Fibroblast of gingiva (primary cell): ENCODE results near the gene INTS11.
"Not testable (repeated sequence)": the region's sequence is repeated elsewhere in the genome, so short reads cannot be mapped to it uniquely, and the experiment has no call there.

Source experiments
- DNase-seq: peaks from one replicate; pipeline ENCODE4 v3.0.0-alpha.2; 2011; ENCODE audit warnings: low read depth

The INTS11 gene

DNA sequence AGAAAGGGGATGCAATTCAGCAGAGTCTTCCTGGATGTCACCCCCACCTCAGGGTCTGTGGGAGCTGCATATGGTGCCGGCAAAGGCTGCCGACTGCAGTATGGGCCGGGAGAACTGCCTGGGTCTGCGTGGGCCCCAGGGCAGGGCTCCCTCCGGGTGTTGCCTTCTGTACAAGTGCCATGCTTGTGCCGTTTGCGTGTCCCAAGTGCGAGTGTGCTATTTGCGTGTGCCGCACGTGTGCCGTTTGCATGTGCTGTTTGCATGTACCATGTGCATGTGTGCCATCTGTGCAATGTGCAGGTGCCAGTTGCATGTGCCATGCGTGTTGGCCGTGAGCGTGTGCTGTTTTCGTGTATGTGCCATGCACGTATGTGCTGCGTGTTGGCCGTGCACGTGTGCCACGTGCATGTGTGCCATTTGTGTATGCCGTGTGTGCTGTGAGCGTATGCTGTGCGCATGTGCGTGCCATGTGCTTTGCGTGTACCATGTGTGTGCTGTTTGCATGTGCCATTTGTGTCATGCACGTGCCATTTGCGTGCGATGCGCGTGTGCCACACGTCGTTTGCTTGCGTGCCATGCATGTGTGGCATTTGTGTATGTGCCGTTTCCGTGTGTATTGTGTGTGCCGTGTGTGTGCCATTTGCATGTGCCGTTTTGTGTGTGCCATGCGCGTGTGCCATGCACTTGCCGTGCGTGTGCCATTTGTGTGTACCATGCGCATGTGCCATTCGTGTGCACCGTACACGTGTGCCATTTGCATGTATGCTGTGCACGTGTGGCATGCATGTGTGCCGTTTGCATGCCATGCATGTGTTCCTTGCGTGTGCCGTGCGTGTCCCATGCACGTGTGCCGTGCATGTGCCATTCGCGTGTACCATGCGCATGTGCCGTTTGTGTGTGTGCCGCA is 5.1 kb upstream of the INTS11 start:
- no peak for DNase-seq

DNA sequence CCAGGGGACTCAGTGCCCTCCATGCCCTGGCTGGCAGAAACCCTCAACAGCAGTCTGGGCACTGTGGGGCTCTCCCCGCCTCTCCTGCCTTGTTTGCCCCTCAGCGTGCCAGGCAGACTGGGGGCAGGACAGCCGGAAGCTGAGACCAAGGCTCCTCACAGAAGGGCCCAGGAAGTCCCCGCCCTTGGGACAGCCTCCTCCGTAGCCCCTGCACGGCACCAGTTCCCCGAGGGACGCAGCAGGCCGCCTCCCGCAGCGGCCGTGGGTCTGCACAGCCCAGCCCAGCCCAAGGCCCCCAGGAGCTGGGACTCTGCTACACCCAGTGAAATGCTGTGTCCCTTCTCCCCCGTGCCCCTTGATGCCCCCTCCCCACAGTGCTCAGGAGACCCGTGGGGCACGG is 3.8 kb upstream of the INTS11 start:
- DNase-seq: no peak

DNA sequence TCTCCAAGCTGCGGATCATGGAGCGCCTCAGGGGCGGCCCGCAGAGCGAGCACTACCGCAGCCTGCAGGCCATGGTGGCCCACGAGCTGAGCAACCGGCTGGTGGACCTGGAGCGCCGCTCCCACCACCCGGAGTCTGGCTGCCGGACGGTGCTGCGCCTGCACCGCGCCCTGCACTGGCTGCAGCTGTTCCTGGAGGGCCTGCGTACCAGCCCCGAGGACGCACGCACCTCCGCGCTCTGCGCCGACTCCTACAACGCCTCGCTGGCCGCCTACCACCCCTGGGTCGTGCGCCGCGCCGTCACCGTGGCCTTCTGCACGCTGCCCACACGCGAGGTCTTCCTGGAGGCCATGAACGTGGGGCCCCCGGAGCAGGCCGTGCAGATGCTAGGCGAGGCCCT is 2.8 kb upstream of the INTS11 start:
- DNase-seq: no peak

DNA sequence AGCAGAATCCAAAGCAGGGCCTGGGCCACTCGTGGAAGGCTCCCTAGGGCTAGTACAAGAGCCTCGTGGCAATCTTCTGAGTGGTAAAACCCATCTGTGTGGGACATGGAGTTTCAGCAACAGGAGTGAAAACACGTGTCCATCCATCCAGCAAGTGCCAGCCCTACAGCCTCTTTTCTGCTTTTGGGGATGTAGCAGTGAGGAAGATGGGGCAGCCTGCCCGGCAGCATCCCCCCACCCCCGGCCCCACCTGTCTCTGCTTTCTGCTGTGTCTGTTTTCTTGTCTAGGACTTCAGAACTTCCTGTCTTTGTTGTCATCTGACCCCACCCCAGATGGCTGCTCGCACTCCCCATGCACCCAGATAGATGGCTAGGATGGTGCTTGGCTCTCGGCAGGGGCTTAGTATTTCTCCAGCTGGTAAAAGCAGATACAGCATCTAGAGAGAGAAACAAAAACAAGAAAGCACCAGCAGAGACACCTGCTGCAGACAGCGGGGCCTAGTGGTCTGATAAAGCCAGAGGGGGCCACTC is 1.7 kb upstream of the INTS11 start:
- no peak for DNase-seq

DNA sequence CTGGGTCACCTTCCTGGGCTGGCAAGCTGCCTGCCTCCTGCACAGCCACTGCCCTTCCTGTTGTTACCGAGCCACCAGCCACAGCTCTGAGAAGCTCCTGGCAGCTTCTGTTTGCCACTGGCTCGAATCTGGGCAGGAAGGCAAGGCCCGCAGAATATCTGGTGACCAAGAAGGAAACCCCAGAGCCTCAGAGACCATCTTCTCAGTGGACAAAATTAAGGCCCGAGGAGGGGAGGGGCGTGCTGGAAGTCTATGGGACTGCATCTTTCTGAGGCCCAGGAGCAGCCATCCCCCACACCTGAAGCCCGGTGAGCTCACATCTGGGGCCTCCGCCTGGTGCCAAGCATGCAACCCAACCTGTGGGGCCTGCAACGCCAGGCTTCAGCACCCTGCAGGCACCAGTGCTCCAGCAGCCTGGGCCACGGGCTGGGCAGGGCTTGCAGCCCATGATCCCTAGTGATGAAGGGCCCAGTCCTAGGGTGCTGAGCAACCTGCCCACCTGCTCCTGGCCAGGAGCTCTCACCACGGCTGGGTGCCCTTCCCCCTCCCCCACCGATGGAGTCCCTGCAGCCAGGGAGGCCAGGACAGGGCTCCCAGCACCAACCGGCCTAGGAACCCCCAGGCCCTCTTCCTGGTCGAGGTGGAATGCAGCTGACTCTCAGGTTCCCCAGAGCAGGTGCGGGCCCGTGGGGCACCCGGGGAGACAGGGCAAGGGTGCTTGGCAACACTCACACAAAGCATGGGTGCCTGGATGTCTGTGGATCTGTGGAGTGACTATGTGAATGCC is 1.0 kb upstream of the INTS11 start:
- DNase-seq: no peak

DNA sequence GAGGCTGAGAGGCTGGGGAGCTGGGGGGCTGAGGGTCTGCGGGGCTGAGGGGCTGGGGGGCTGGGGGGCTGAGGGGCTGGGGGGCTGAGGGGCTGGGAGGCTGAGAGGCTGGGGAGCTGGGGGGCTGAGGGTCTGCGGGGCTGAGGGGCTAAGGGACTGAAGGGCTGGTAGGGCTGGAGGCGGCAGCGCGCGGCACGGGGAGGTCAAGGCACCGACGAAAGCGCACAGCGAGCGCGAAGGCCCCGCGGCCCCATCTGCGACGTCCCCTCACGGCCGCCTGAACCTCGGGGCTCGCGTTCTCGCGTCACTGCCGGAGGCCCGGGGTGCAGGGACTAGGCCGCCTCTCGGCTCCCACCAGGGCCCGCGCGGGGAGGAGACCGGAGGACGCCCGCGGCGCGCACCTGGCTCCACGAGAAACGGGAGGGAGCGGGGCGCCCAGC is 356 bp downstream of the INTS11 start:
- DNase-seq: no peak

DNA sequence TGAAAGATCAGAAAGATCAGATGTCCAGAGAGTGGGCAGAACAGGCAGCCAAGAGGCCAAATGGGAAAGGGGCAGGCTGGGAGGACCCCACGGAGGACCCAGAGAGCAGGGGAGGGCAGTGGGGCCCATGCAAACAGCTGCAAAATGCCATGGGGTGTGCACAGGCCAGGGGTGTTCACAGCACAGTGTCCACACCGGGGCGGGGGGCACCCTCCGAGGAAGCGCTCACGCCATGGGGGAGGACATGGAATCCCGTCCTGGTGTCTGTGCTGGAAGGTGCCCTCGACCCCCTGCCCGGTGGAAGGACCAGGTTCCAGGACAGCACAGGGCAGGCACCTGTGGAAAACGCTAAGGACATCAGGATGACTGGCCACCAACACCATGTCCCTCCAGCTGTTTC is 1.5 kb downstream of the INTS11 start:
- DNase-seq: no peak

DNA sequence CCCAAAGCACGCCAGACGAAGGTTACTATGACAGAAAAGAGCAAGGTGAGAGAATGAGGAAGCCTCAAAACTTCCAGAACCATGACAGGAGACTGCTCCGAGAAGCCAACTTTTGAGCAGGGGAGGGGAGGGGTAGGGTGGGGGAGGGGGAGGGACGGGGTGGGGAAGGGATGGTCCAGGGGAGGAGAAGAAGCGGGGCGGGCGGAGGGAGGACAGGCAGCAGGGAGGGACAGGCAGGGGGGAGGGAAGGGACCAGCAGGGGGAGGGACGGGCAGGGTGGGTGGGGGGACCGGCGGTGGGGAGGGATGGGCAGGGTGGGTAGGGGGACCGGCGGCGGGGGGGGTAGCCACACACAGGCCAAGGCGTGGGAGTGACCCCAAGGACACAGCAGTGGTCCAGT is 2.0 kb downstream of the INTS11 start:
- no peak for DNase-seq

DNA sequence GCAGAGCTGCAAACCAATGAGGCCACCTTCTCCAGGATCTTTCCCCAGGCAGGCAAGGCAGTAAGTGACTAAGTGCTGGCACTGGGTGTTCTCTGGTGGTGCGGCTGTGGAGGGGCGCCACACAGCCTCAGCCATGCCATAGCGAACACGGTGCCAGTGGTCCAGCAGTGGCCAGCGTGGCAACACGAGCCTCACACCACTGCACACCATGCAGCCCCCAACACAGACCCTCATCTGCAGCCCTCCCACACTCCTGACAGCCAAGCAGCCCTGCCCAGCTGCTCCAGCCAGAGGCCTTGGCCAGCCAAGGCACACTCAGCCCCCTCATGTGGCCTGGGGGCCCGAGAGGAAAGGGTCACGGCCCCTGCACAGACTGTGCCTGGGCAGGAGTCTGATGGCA is 3.0 kb downstream of the INTS11 start:
- DNase-seq: no peak

DNA sequence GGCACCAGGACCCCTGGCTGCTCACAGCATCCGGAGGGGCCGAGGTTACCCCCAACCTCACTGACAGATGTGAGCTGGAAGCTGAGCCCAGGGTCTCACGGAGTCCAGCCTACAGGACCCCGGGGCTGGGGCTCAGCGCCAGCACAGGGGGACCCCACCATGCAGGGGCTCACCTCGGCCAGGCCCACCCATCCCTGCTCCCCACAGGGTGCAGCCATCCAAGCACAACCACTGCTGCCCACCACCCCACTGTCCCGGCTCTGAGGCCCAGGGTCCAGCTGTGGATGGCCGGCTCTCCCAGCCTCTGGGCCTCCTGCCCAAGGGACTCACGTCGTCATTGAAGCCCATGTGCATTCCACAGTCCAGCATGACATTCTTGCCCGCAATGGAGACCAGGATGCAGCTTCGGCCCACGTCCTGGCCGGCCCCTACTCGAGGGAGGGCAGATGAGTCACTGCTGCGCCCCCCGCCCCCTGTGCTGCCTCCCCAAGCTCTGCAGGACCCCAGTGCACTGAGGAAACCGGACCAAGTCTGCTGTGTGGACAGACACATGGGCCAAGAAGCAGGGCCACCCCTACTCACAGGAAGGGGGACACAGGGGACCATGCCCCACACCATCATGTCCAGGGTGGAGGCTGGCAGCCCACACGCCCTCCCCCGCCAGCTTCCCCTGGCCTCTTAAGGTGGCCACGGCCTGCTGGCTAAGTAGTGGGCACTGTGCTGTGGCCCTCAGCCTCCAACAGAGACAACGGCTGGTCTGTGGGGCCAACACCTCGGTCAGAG is 3.6 kb downstream of the INTS11 start:
- DNase-seq: no peak

DNA sequence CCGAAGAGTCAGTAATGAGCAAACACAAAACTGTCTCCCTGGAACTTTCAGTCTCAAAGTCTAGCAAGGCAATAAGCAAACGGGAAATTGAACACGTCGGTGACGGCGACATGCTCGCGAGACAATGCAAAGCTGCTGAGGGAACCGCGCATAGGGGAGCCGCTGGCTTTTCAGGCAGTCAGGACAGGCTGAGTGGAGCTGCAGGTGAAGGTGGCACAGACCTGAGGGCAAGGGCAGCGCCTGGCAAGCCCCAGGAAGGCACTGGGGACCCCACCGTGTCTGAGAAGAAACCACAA is 4.9 kb downstream of the INTS11 start:
- DNase-seq: no peak

DNA sequence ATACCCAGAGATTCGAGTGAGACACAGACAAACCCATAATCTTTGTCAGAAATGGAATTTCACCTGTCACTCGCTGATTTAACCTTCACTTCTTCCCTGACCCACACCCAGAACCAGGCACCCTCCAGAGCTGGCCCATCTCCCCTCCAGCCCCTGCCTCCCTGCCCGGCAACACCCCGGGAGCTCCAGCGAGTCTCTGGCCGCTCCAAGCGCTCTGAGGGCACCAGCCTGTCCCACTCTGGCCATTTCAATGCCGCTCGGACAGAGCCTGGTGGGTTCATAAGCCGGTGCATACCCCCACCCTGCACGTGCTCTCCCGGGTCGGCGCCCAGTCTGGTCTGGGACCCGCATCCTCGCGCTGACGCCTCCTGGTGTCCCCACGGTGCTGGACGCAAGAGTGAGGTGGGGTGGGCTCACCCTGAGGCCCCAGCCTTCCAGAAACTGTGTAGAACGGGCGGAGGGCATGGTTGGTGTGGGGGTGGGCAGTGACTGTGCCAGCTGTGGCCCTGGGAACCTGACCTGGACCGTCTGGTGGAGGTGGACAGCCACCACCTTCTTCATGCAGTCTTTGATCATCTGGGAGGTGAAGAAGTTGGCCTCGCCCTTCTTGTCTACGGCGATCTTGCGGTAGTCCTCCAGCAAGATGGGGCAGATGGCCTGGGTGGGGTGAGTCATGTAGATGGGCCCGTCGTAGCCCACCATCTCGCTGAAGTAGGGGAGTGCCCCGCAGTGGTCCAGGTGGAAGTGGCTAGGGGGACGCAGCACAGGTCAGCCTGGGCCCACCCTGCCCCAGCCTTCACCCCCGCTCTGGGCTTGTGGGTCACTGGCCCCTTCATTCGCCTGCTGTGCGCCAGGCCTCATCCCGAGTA is 5.4 kb downstream of the INTS11 start:
- no peak for DNase-seq

DNA sequence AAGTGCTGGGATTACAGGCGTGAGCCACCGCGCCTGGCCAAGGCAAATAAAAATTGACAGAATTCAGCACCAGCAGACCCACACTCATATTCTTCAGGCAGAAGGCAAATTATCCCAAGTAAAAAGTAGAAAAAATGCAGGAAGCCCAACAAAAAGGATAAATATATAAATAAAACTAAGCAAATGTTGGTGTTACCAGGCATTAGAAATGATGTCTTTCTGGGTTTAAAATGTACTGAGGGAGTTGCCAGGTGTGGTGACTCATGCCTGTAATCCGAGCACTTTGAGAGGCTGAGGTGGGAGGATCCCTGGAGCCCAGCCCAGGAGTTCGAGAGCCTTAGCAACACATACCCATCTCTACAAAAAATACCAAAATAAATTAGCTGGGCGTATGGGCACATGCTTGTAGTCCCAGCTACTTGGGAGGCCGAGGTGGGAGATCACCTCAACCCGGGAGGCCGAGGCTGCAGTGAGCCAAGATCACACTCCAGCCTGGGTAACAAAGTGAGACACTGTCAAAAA is 6.3 kb downstream of the INTS11 start:
- peak; percentile 96 for DNase-seq

DNA sequence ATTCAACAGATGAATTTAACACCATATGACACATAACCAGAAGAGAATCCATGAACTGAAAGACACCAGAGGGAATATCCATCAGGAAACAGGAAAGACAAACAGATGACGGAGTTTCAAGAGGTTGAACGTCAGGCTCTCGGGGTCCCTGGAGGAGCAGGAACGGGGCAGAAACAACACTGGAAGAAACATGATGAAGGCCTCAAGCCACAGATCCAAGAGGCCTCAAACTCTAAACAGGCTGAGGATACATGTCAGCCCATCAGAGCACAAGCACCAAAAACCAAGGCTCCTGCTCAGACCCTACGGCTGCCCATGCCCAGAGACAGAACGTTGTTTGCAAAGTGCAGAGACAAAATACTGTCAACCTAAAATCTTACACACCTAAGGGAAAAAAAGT is 7.0 kb downstream of the INTS11 start:
- DNase-seq: no peak

DNA sequence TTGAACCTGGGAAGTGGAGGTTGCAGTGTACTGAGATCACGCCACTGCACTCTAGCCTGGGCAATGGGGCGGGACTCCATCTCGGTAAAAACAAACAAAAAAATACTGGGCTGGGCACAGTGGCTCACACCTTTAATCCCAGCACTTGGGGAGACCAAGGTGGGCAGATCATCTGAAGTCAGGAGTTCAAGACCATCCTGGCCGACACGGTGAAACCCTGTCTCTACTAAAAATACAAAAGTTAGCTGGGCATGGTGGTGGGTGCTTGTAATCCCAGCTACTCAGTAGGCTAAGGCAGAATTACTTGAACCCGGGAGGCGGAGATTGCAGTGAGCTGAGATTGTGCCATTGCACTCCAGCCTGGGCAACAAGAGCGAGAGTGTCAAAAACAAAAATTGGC is 8.3 kb downstream of the INTS11 start:
- not testable (repeated sequence) for DNase-seq

DNA sequence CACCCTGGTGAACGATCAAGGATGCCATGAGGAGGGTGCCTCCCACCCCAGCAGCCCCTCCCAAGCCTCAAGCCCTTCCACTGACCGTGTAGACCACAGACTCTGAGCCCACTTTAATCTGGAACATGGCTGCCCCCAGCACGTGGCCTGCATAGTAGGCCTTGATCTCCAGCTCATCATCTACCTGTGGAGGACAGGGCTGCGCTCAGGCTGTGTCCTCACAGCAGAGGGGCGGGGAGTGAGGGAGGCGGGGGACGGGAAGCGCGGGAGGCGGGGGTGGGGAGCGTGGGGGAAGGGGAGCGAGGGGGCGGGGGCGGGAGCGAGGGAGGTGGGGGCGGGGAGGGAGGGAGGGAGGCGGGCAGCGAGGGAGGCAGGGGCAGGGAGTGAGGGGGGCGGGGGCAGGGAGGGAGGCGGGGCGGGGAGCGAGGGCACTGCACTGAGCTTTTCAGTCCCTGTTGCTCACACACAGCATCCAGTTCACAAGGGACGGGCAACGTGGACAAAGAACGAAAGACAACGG is 9.0 kb downstream of the INTS11 start:
- no peak for DNase-seq

DNA sequence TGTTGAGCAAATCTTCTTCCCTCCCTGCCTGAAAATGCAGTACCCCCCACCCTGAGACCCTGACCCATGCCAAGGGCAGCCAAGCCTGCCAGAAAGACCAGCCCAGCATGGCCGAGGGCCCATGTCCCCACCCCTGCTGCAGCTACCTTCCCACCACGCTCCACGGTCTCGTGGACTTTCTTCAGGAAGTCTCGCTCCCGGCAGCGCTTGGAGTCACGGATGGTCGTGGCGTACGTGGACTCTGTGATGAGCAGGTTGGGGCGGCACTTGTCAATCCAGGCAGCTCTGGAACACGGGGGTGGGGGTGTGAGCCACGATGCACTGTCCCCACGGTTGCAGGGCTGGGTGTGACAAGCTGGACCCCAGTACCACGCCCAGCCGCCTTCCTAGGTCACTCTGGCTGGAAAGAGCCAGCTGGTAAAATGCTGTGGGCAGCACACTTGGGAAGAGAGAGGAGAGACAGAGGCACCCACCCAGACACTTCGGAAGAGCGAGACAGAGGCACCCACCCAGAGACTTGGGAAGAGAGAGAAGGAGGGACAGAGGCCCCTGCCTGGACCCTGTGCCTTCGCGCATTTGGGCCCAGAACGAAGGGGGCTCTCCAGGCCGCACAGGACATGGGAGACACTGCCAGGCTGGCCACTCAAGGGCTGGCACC is 9.7 kb downstream of the INTS11 start:
- no peak for DNase-seq

DNA sequence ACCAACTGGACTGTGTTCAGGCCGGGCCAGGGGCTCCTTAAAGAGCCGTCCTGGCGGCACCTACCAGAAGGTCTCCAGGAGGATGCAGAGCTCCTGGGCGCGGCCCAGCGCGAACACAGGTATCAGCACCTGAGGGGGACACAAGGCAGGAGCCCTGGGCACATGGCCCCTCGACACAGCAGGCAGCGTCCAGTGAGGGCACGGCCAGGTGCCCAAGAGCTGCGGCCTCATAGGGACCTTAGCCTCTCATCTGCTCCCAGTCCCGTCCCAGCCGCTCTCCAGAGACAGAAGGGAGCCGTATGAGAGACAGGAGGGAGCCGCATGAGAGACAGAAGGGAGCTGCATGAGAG is 10.2 kb downstream of the INTS11 start:
- DNase-seq: no peak

DNA sequence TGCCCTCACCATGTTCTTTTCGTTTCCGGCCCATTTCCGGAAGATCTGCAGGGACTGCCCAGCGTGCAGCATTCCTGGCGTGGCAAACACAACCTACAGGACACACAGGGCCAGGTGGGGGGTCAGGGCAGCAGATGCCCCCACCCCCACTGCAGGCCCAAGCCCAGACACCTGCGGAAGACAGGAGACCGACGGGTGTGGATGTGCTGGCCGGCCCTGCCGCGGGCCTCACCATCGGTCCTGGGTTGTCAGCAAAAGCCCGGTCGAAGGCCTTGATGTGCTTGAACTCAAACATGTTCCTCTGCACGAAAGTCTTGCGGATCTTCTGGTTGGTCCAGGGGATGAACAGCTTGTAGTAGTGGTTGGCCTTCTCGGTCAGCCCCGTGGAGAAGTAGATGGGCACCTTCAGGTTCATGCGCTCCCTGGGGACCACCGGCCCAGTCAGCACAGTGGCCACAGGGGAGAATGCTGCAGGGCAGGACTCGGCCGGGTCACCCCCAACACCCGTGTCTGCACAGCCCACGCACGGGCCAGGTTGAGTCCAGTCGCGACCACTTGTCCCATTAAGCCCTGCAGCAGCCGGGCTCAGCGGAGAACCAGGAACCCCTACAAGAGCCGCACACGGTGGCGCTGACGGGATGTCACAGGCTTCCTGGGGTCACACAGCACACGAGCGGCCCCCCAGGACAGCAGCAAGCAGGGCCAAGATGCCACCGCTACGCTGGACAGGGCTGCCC is 10.8 kb downstream of the INTS11 start:
- DNase-seq: no peak
